Activated naive CD8-positive, alpha-beta T cell treated with anti-CD3 and anti-CD28 coated beads for 36 hours (primary cell): ENCODE data around the gene RABEPK. TPM values are rescaled to one million over a fixed set of nuclear protein-coding genes. Genes with fewer than 3 reads are reported as not detected.
"Not testable (repeated sequence)": the region's sequence is repeated elsewhere in the genome, so short reads cannot be mapped to it uniquely, and the experiment has no call there.

ENCODE experiments used
- DNase-seq: peaks from one replicate; pipeline ENCODE4 v3.0.0; 2021
- H3K27ac Mint-ChIP-seq: one replicate; pipeline ENCODE4 v1.8.0; 2022; ENCODE audit warnings: mild to moderate bottlenecking, moderate library complexity, mixed read lengths
- H3K27me3 Mint-ChIP-seq: one replicate; pipeline ENCODE4 v1.8.0; 2022; ENCODE audit warnings: mild to moderate bottlenecking, mixed read lengths
- H3K36me3 Mint-ChIP-seq: one replicate; pipeline ENCODE4 v1.8.0; 2021; ENCODE audit warnings: mild to moderate bottlenecking, mixed read lengths
- H3K4me1 Mint-ChIP-seq: one replicate; pipeline ENCODE4 v1.8.0; 2021; ENCODE audit warnings: mixed read lengths
- H3K4me3 Mint-ChIP-seq: one replicate; pipeline ENCODE4 v1.8.0; 2022; ENCODE audit warnings: mild to moderate bottlenecking, moderate library complexity, mixed read lengths
- H3K9me3 Mint-ChIP-seq: one replicate; pipeline ENCODE4 v1.8.0; 2022; ENCODE audit warnings: mixed read lengths
- total RNA-seq, 2 experiments: library from RNA; stranded (reverse); gene quantifications; one replicate each; pipeline ENCODE4 v1.2.3, GENCODE V29; 2021

Gene RABEPK
- total RNA-seq, 2 experiments from 2014 or later: 41.1 to 41.6 TPM

- peak overlapping the region; percentile 100 for H3K4me3 Mint-ChIP-seq
- H3K36me3 Mint-ChIP-seq: peaks cover 65% of the 10 kb centered on the region
- peak overlapping the region; percentile 68 for H3K27ac Mint-ChIP-seq
- H3K4me1 Mint-ChIP-seq: peaks cover 54% of the 10 kb centered on the region
- no peaks in the 10 kb centered on the region for H3K9me3 Mint-ChIP-seq
- H3K27me3 Mint-ChIP-seq: peaks cover 5% of the 10 kb centered on the region
- DNase-seq: no peak
Observed at GRCh38 chr9:125235804-125236519, 35.6 kb downstream of the RABEPK start.

GRCh38 chr9:125236520-125237159 is 36.3 kb downstream of the RABEPK start:
- not testable (repeated sequence) for DNase-seq, H3K27me3 Mint-ChIP-seq, H3K9me3 Mint-ChIP-seq
- Mint-ChIP-seq H3K27ac (peak overlapping the region; percentile 55), H3K4me1 (peaks cover 57% of the 10 kb centered on the region), H3K36me3 (peaks cover 68% of the 10 kb centered on the region), H3K4me3 (peak overlapping the region; percentile 100)

- no peak for DNase-seq
- Mint-ChIP-seq H3K27me3 (peaks cover 10% of the 10 kb centered on the region), H3K27ac (peak overlapping the region; percentile 99), H3K9me3 (no peaks in the 10 kb centered on the region), H3K4me3 (peak overlapping the region; percentile 100), H3K4me1 (peaks cover 63% of the 10 kb centered on the region), H3K36me3 (peaks cover 70% of the 10 kb centered on the region)
Observed at GRCh38 chr9:125238127-125238914, 38.0 kb downstream of the RABEPK start.

- DNase-seq: no peak
- Mint-ChIP-seq H3K36me3 (peaks cover 66% of the 10 kb centered on the region), H3K27ac (peak overlapping the region; percentile 99), H3K4me3 (peak overlapping the region; percentile 100), H3K9me3 (no peaks in the 10 kb centered on the region), H3K27me3 (peaks cover 10% of the 10 kb centered on the region), H3K4me1 (peaks cover 68% of the 10 kb centered on the region)
Observed at GRCh38 chr9:125238915-125239446, 38.6 kb downstream of the RABEPK start.

- no peak for DNase-seq
- Mint-ChIP-seq H3K4me3 (peak overlapping the region; percentile 100), H3K4me1 (peaks cover 67% of the 10 kb centered on the region), H3K27ac (peak overlapping the region; percentile 99), H3K27me3 (peaks cover 10% of the 10 kb centered on the region), H3K9me3 (no peaks in the 10 kb centered on the region), H3K36me3 (peaks cover 66% of the 10 kb centered on the region)
Observed at GRCh38 chr9:125239631-125240597, 39.6 kb downstream of the RABEPK start.

GRCh38 chr9:125240649-125240999 is 40.3 kb downstream of the RABEPK start:
- H3K27ac Mint-ChIP-seq: peak overlapping the region; percentile 99
- no peaks in the 10 kb centered on the region for H3K9me3 Mint-ChIP-seq
- H3K36me3 Mint-ChIP-seq: peaks cover 59% of the 10 kb centered on the region
- H3K27me3 Mint-ChIP-seq: peaks cover 10% of the 10 kb centered on the region
- DNase-seq: no peak
- peak overlapping the region; percentile 100 for H3K4me3 Mint-ChIP-seq
- H3K4me1 Mint-ChIP-seq: peaks cover 60% of the 10 kb centered on the region

- Mint-ChIP-seq H3K36me3 (peaks cover 53% of the 10 kb centered on the region), H3K4me1 (peaks cover 56% of the 10 kb centered on the region), H3K27me3 (peaks cover 10% of the 10 kb centered on the region), H3K9me3 (no peaks in the 10 kb centered on the region), H3K27ac (peak within 1 kb of the TSS; percentile 99), H3K4me3 (peak within 1 kb of the TSS; percentile 100)
- DNase-seq: peak; percentile 99
Observed at GRCh38 chr9:125241000-125241862, 40.9 kb downstream of the RABEPK start, which contains the start of gene HSPA5. HSPA5 (minus strand) TSS chr9:125241343; CDS start chr9:125241126, 217 bp downstream.

- H3K4me1 Mint-ChIP-seq: peaks cover 47% of the 10 kb centered on the region
- peak overlapping the region; percentile 100 for H3K4me3 Mint-ChIP-seq
- DNase-seq: no peak
- peak overlapping the region; percentile 99 for H3K27ac Mint-ChIP-seq
- H3K9me3 Mint-ChIP-seq: no peaks in the 10 kb centered on the region
- peaks cover 44% of the 10 kb centered on the region for H3K36me3 Mint-ChIP-seq
- peaks cover 10% of the 10 kb centered on the region for H3K27me3 Mint-ChIP-seq
Observed at GRCh38 chr9:125241863-125242739, 41.8 kb downstream of the RABEPK start.

- peaks cover 10% of the 10 kb centered on the region for H3K27me3 Mint-ChIP-seq
- H3K9me3 Mint-ChIP-seq: no peaks in the 10 kb centered on the region
- H3K4me3 Mint-ChIP-seq: no peak overlapping the region
- H3K27ac Mint-ChIP-seq: peak overlapping the region; percentile 99
- peaks cover 27% of the 10 kb centered on the region for H3K36me3 Mint-ChIP-seq
- no peak for DNase-seq
- H3K4me1 Mint-ChIP-seq: peaks cover 31% of the 10 kb centered on the region
Observed at GRCh38 chr9:125243792-125244260, 43.5 kb downstream of the RABEPK start.

- Mint-ChIP-seq H3K4me1 (peaks cover 11% of the 10 kb centered on the region), H3K9me3 (no peaks in the 10 kb centered on the region), H3K36me3 (peaks cover 3% of the 10 kb centered on the region), H3K27me3 (peaks cover 2% of the 10 kb centered on the region), H3K27ac (no peak overlapping the region), H3K4me3 (no peak overlapping the region)
- no peak for DNase-seq
Observed at GRCh38 chr9:125246261-125246667, 45.9 kb downstream of the RABEPK start.

- Mint-ChIP-seq H3K4me1 (no peaks in the 10 kb centered on the region), H3K4me3 (no peak overlapping the region), H3K36me3 (no peaks in the 10 kb centered on the region), H3K27me3 (no peaks in the 10 kb centered on the region), H3K27ac (no peak overlapping the region), H3K9me3 (no peaks in the 10 kb centered on the region)
- no peak for DNase-seq
Observed at GRCh38 chr9:125254231-125254630, 53.9 kb downstream of the RABEPK start.

- H3K4me1 Mint-ChIP-seq: peaks cover 5% of the 10 kb centered on the region
- H3K27ac Mint-ChIP-seq: no peak overlapping the region
- no peaks in the 10 kb centered on the region for H3K27me3 Mint-ChIP-seq
- H3K36me3 Mint-ChIP-seq: peaks cover 2% of the 10 kb centered on the region
- no peak for DNase-seq
- H3K9me3 Mint-ChIP-seq: peaks cover 1% of the 10 kb centered on the region
- no peak overlapping the region for H3K4me3 Mint-ChIP-seq
Observed at GRCh38 chr9:125255781-125256391, 55.5 kb downstream of the RABEPK start.
